ENCODE results near the gene RHOF.

The RHOF gene

GRCh38 chr12:121740847-121741246 is 52.6 kb downstream of the RHOF start:
- DNase-seq: no peak

- DNase-seq: no peak
Observed at GRCh38 chr12:121738340-121738858, 55.1 kb downstream of the RHOF start.

- no peak for DNase-seq
Observed at GRCh38 chr12:121733849-121734248, 59.6 kb downstream of the RHOF start.

- DNase-seq: no peak
Observed at GRCh38 chr12:121731473-121731872, 62.0 kb downstream of the RHOF start.

GRCh38 chr12:121729021-121729420 is 64.5 kb downstream of the RHOF start:
- no peak for DNase-seq
